ENCODE results near the gene SMPDL3A.
"Not testable (repeated sequence)": the region's sequence is repeated elsewhere in the genome, so short reads cannot be mapped to it uniquely, and the experiment has no call there.

SMPDL3A gene

GRCh38 chr6:122789182-122790027 is at the start of gene SMPDL3A:
TSS of gene SMPDL3A (plus strand) at chr6:122789258. CDS start at chr6:122789347, 89 bp downstream.
- peak; percentile 62 for DNase-seq

- DNase-seq, result no peak
Observed at GRCh38 chr6:122740091-122740490, 49.0 kb upstream of the SMPDL3A start.

GRCh38 chr6:122740936-122741335 is 48.1 kb upstream of the SMPDL3A start:
- no peak for DNase-seq

- peak; percentile 16 for DNase-seq
Observed at GRCh38 chr6:122744247-122744646, 44.8 kb upstream of the SMPDL3A start.

GRCh38 chr6:122744856-122745255 is 44.2 kb upstream of the SMPDL3A start:
- not testable (repeated sequence) for DNase-seq

- no peak for DNase-seq
Observed at GRCh38 chr6:122746688-122747087, 42.4 kb upstream of the SMPDL3A start.

GRCh38 chr6:122747573-122747972 is 41.5 kb upstream of the SMPDL3A start:
- no peak for DNase-seq

GRCh38 chr6:122748945-122749344 is 40.1 kb upstream of the SMPDL3A start:
- not testable (repeated sequence) for DNase-seq

GRCh38 chr6:122749451-122750050 is 39.5 kb upstream of the SMPDL3A start:
- DNase-seq, result no peak

- no peak for DNase-seq
Observed at GRCh38 chr6:122751326-122751725, 37.7 kb upstream of the SMPDL3A start.

- no peak for DNase-seq
Observed at GRCh38 chr6:122752459-122752858, 36.6 kb upstream of the SMPDL3A start.

GRCh38 chr6:122753000-122753687 is 35.9 kb upstream of the SMPDL3A start:
- DNase-seq, result no peak

GRCh38 chr6:122753688-122754056 is 35.4 kb upstream of the SMPDL3A start:
- DNase-seq, result no peak

GRCh38 chr6:122754191-122754731 is 34.8 kb upstream of the SMPDL3A start:
- DNase-seq, result no peak

GRCh38 chr6:122755901-122756300 is 33.2 kb upstream of the SMPDL3A start:
- no peak for DNase-seq

- no peak for DNase-seq
Observed at GRCh38 chr6:122758927-122759334, 30.1 kb upstream of the SMPDL3A start.

- no peak for DNase-seq
Observed at GRCh38 chr6:122760330-122760729, 28.7 kb upstream of the SMPDL3A start.

GRCh38 chr6:122766256-122766655 is 22.8 kb upstream of the SMPDL3A start:
- no peak for DNase-seq

GRCh38 chr6:122770835-122771601 is 18.0 kb upstream of the SMPDL3A start:
- no peak for DNase-seq

- no peak for DNase-seq
Observed at GRCh38 chr6:122772724-122773415, 16.2 kb upstream of the SMPDL3A start.

- no peak for DNase-seq
Observed at GRCh38 chr6:122775975-122776374, 13.1 kb upstream of the SMPDL3A start.

- no peak for DNase-seq
Observed at GRCh38 chr6:122778302-122778701, 10.8 kb upstream of the SMPDL3A start.
